Stomach (tissue), 4 donors: ENCODE results near the gene VPS8.
"Not testable (repeated sequence)": the region's sequence is repeated elsewhere in the genome, so short reads cannot be mapped to it uniquely, and the experiment has no call there.

ENCODE experiments used
- CTCF ChIP-seq, 7 experiments: fragments of 450-650 bp in 4 of 7; fragments of 200-600 bp in 3 of 7; sonication (generic) in 3 of 7; IDR thresholded peaks; one replicate each; pipeline ENCODE4 v1.5.1; 2016 to 2019; ENCODE audit warnings: antibody characterized with exemption in 7 of 7, control low read depth in 2 of 7, mild to moderate bottlenecking in 1 of 7
- EP300 ChIP-seq: sonication (generic); formaldehyde crosslinking; IDR thresholded peaks from one replicate; pipeline ENCODE4 v1.6.1; 2017; ENCODE audit warnings: antibody characterized with exemption
- POLR2A ChIP-seq, 4 donors: fragments of 450-650 bp; IDR thresholded peaks; one replicate each; pipeline ENCODE4 v1.6.1; 2016; ENCODE audit warnings: antibody characterized with exemption in 4 of 4, control low read depth in 2 of 4, mild to moderate bottlenecking in 1 of 4, moderate library complexity in 1 of 4
- POLR2AphosphoS5 ChIP-seq, 3 donors: sonication (generic); formaldehyde crosslinking; IDR thresholded peaks; one replicate each; pipeline ENCODE4 v1.6.1; 2016; ENCODE audit warnings: antibody characterized with exemption in 3 of 3

- not testable (repeated sequence) for TF ChIP-seq CTCF (IDR thresholded peaks at IDR 0.05); POLR2AphosphoS5 (IDR thresholded peaks at IDR 0.05); EP300; POLR2A (IDR thresholded peaks at IDR 0.05)
Observed at GRCh38 chr3:184954851-184955250, 142.9 kb downstream of the VPS8 start.
